Endodermal cell (in vitro differentiated cells): Measurements from ENCODE around the gene PLA2G2A. TPM values are rescaled to one million over a fixed set of nuclear protein-coding genes. Genes with fewer than 3 reads are reported as not detected.
A peak's percentile ranks its signal among the peaks of the same experiment; 100 is the strongest.

Experiments
- DNase-seq: peaks from one replicate; pipeline ENCODE4 v3.0.0-alpha.2; 2017
- H3K27ac ChIP-seq: 2 replicates; pipeline ENCODE4 v1.5.1; 2013; ENCODE audit warnings: mild to moderate bottlenecking, low read depth, low read length, moderate library complexity
- H3K27me3 ChIP-seq: 2 replicates; pipeline ENCODE4 v1.6.1; 2013; ENCODE audit warnings: mild to moderate bottlenecking, low read length, moderate library complexity; ENCODE audit not compliant: insufficient read depth, control insufficient read depth, poor library complexity, severe bottlenecking
- H3K36me3 ChIP-seq: 2 replicates; pipeline ENCODE4 v1.7.0; 2013; ENCODE audit warnings: mild to moderate bottlenecking, low read length, moderate library complexity; ENCODE audit not compliant: control insufficient read depth, insufficient read depth
- H3K4me1 ChIP-seq: one replicate; pipeline ENCODE4 v1.7.0; 2013; ENCODE audit warnings: low read length; ENCODE audit not compliant: control insufficient read depth, insufficient read depth
- H3K4me3 ChIP-seq: 2 replicates; pipeline ENCODE4 v1.5.1; 2013; ENCODE audit warnings: mild to moderate bottlenecking, low read length, moderate library complexity
- H3K9ac ChIP-seq: 2 replicates; pipeline ENCODE4 v1.6.1; 2013; ENCODE audit warnings: mild to moderate bottlenecking, low read length, moderate library complexity; ENCODE audit not compliant: poor library complexity, severe bottlenecking; ENCODE audit errors: extremely low read depth
- H3K9me3 ChIP-seq: 2 replicates; pipeline ENCODE4 v1.6.1; 2013; ENCODE audit warnings: mild to moderate bottlenecking, low read length, moderate library complexity; ENCODE audit not compliant: control insufficient read depth
- H3K27ac Mint-ChIP-seq: 2 replicates; pipeline ENCODE4 v1.8.0; 2020; ENCODE audit warnings: mixed read lengths
- H3K27me3 Mint-ChIP-seq: 2 replicates; pipeline ENCODE4 v1.8.0; 2021; ENCODE audit warnings: mild to moderate bottlenecking, mixed read lengths; ENCODE audit not compliant: insufficient read depth
- H3K36me3 Mint-ChIP-seq: 2 replicates; pipeline ENCODE4 v1.8.0; 2020; ENCODE audit warnings: low read depth, mixed read lengths
- H3K4me1 Mint-ChIP-seq: 2 replicates; pipeline ENCODE4 v1.8.0; 2020; ENCODE audit warnings: mixed read lengths
- H3K4me3 Mint-ChIP-seq: 2 replicates; pipeline ENCODE4 v1.8.0; 2020; ENCODE audit warnings: mild to moderate bottlenecking, moderate library complexity, mixed read lengths
- H3K9me3 Mint-ChIP-seq: 2 replicates; pipeline ENCODE4 v1.8.0; 2020; ENCODE audit warnings: mild to moderate bottlenecking, mixed read lengths
- WGBS, 2 experiments: methylation state at CpG; one replicate each; pipeline versions ENCODE4 v1.1.5 to v1.1.7; 2013; ENCODE audit warnings: missing lambda C conversion rate in 2 of 2, mixed read lengths in 1 of 2; ENCODE audit not compliant: insufficient coverage in 1 of 2, insufficient read length in 1 of 2; 5-methylcytosine and 5-hydroxymethylcytosine counted together
- total RNA-seq, 2 donors: library from RNA; stranded (reverse); fragmentation: NEBNext Ultra II Directional in 1 of 2; extraction: Animal tissue kit (Norgen Biotek cat#: 25700) in 1 of 2; gene quantifications; 2 replicates in 1 of 2; 3 replicates in 1 of 2; pipeline ENCODE4 v1.2.1, GENCODE V29; 2021
- TF ChIP-seq, protein P1 (sequence below): fragments of 200-600 bp; sonication (generic); conservative IDR thresholded peaks from 2 replicates; pipeline ENCODE4 v1.5.0; 2021; ENCODE audit warnings: antibody characterized with exemption, mild to moderate bottlenecking

Gene PLA2G2A
- total RNA-seq, 2 donors from 2014 or later: 1.0 TPM; not detected in 1

DNA sequence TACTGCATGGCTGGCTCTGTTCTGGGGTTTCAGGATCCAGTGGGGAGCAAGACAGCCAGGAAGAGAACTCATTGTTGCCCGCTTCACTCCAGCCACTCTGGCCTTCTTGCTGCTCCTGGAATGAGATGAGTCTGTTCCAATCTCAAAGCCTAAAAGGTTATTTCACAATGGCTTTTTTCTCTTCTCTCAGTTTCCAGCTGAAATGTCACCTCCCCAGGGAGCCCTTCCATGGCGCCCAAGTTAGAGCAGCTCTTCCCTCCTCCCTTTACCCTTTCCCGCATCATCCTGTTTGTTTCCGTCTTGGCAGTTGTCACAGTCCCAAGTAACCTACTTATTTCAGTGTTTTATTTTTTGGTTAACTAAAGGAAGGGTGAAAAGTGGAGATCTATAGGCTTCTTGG lies 15.8 kb downstream of the PLA2G2A start:
- Histone ChIP-seq H3K4me3 (no peak overlapping the region), H3K36me3 (no peaks in the 10 kb centered on the region), H3K9me3 (peaks cover 26% of the 10 kb centered on the region), H3K4me1 (no peaks in the 10 kb centered on the region), H3K9ac (no peak overlapping the region), H3K27ac (no peak overlapping the region), H3K27me3 (peaks cover 88% of the 10 kb centered on the region)
- TF ChIP-seq, protein P1, sequence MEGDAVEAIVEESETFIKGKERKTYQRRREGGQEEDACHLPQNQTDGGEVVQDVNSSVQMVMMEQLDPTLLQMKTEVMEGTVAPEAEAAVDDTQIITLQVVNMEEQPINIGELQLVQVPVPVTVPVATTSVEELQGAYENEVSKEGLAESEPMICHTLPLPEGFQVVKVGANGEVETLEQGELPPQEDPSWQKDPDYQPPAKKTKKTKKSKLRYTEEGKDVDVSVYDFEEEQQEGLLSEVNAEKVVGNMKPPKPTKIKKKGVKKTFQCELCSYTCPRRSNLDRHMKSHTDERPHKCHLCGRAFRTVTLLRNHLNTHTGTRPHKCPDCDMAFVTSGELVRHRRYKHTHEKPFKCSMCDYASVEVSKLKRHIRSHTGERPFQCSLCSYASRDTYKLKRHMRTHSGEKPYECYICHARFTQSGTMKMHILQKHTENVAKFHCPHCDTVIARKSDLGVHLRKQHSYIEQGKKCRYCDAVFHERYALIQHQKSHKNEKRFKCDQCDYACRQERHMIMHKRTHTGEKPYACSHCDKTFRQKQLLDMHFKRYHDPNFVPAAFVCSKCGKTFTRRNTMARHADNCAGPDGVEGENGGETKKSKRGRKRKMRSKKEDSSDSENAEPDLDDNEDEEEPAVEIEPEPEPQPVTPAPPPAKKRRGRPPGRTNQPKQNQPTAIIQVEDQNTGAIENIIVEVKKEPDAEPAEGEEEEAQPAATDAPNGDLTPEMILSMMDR: no peak
- peaks cover 15% of the 10 kb centered on the region for H3K9me3 Mint-ChIP-seq
- no peaks in the 10 kb centered on the region for H3K4me1 Mint-ChIP-seq
- no peaks in the 10 kb centered on the region for H3K36me3 Mint-ChIP-seq
- peaks cover 76% of the 10 kb centered on the region for H3K27me3 Mint-ChIP-seq
- no peak overlapping the region for H3K4me3 Mint-ChIP-seq
- no peak for DNase-seq
- WGBS, 2 experiments: 85 to 100% methylated on average over 1 to 4 of the region's 4 CpGs
- H3K27ac Mint-ChIP-seq: no peak overlapping the region

DNA sequence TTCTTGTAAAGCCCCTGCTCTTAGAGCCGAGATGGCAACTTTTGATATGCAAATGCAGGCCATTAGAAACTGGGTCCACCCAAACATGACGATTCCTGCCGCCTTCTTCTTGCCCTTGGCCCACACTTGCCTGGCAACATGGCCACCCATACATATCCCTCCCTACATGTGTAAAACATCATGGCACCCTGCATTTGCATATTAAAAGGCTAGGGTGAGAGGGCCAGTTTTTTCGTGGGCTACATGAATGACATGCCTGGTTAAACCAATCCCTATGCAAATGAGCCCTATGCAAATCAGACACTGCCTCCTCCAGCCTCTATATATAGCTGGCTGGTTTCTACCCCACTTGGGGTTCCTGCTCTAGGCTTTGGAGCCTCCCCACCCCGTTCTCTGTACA lies 18.8 kb downstream of the PLA2G2A start:
- no peak overlapping the region for H3K27ac ChIP-seq
- 52 to 62% methylated on average over 5 of the region's 5 CpGs for WGBS, 2 experiments
- Mint-ChIP-seq H3K4me1 (peaks cover 12% of the 10 kb centered on the region), H3K9me3 (peaks cover 15% of the 10 kb centered on the region), H3K4me3 (no peak overlapping the region), H3K27me3 (peaks cover 85% of the 10 kb centered on the region), H3K27ac (no peak overlapping the region), H3K36me3 (no peaks in the 10 kb centered on the region)
- H3K9ac ChIP-seq: no peak overlapping the region
- H3K9me3 ChIP-seq: peaks cover 25% of the 10 kb centered on the region
- no peaks in the 10 kb centered on the region for H3K4me1 ChIP-seq
- no peaks in the 10 kb centered on the region for H3K36me3 ChIP-seq
- TF ChIP-seq, protein P1: no peak
- DNase-seq: peak; percentile 50
- H3K4me3 ChIP-seq: no peak overlapping the region
- H3K27me3 ChIP-seq: peaks cover 87% of the 10 kb centered on the region

DNA sequence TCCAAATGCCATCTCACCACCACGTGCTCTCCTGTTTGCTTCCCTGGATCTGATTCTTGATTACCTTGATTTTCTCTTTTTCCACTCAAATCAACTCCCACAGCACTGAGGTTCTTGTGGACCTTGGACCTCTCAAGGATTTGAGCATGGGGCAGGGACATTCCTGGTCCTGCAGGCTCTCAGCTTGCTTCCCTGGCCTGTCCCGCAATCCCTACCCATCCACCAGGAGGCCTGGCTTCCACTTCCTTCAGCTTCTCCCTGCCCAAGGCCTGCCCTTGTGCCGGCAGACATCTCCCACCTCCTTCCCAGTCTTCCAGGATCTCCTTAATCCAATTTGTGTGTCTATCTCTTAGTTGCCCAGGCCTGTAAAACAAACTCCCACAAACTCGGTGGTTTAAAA lies 21.6 kb downstream of the PLA2G2A start:
- 68 to 82% methylated on average over 2 to 4 of the region's 4 CpGs for WGBS, 2 experiments
- TF ChIP-seq, protein P1: peak; percentile 72

More for the DNA sequence above, 21.6 kb downstream of the PLA2G2A start:
- H3K4me3 ChIP-seq: no peak overlapping the region
- no peaks in the 10 kb centered on the region for H3K4me1 ChIP-seq
- Mint-ChIP-seq H3K9me3 (peaks cover 31% of the 10 kb centered on the region), H3K36me3 (peaks cover 5% of the 10 kb centered on the region), H3K27me3 (peaks cover 84% of the 10 kb centered on the region), H3K4me3 (no peak overlapping the region), H3K27ac (no peak overlapping the region), H3K4me1 (peaks cover 12% of the 10 kb centered on the region)
- no peaks in the 10 kb centered on the region for H3K36me3 ChIP-seq
- no peak overlapping the region for H3K27ac ChIP-seq
- no peak overlapping the region for H3K9ac ChIP-seq
- peaks cover 25% of the 10 kb centered on the region for H3K9me3 ChIP-seq
- H3K27me3 ChIP-seq: peaks cover 87% of the 10 kb centered on the region
- DNase-seq: peak; percentile 79
